ENCODE data around the gene TTC33. TPM values are rescaled to one million over a fixed set of nuclear protein-coding genes. Genes with fewer than 3 reads are reported as not detected.

The TTC33 gene
- total RNA-seq, 1 donor from 2014 or later, result 6.7 TPM

- DNase-seq (ENCODE audit: extremely low read depth, low read depth, low spot score), result no peak
These were observed 269.1 kb downstream of the TTC33 start for GRCh38 chr5:40486437-40487275.

GRCh38 chr5:40485021-40485998 lies 270.5 kb downstream of the TTC33 start:
- no peak for DNase-seq (ENCODE audit: extremely low read depth, low read depth, low spot score)

DNA sequence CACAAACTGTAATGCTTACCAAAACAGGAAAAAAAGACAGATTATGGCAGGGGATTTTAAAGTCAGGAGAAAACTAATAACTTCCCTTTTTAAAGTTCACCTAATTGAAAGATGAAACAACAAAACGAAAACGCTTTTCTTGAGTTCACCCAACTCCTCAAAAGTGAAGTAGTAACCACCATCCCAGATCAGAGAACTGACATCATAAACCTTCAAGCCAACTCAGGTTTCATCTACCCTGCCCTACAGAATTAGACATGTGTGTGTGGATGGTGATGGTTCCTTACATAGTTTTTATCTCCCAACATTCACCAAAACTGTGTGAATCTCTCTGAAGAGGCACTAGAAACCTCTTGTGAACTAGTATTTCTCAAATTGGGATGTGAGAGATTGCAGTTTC lies 271.3 kb downstream of the TTC33 start:
- no peak for DNase-seq (ENCODE audit: extremely low read depth, low read depth, low spot score)

DNA sequence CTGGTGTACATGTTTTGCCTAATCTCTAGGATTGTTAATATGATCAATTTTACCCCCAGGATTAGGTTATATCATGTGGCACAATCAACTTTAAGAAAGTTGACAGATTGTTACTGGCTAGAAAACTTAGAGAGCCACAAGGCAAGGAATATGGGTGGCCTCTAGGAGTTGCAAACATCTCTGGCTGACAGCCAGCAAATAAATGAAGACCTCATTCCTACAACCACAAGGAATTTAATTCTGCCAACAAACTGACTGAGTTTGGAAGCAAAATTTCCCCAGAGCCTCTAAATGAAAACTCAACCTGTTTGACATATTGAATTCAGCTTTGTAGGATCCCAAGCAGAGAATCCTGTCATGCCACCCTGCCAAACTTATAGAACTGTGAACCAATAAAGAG lies 272.4 kb downstream of the TTC33 start:
- DNase-seq (ENCODE audit: extremely low read depth, low read depth, low spot score), result no peak

GRCh38 chr5:40481241-40481640 lies 274.5 kb downstream of the TTC33 start:
- no peak for DNase-seq (ENCODE audit: extremely low read depth, low read depth, low spot score)

- no peak for DNase-seq (ENCODE audit: extremely low read depth, low read depth, low spot score)
These were observed 275.4 kb downstream of the TTC33 start for GRCh38 chr5:40480392-40480791.

DNA sequence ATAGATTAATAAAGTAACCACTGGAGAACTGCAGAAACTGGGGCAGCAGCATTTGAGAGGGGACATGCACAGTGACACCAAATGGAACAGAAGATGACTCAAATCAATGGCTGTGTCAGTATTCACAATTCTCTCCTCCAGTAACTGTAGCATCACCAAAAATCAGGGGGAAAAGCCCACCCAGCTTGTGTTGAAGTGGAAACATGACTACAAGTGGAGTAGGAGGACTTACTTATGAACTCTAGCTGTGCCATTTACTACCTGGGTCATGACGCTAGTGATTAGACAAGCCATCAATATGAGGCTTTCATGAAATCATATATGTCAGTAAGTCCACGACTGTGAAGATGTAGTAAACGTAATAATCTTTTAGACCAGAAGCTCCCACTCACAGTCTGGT lies 275.8 kb downstream of the TTC33 start:
- no peak for DNase-seq (ENCODE audit: extremely low read depth, low read depth, low spot score)

DNA sequence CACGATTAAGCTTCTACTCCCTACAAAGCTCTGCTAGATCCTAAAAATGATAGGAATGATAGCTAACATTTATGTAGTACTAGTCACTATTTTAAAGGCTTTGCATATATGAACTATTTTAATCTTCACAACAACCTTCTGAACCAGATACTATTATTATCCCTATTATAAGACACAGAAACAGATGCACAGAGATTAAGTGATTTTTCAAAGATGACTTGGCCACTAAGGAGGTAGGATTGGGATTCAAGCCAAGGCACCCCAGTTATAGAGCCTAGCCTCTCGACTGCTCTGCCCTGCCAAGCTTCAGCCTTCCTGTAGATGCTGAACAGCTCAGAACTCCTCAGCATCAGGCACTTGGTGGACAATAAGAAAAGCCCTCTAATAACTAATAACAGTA lies 277.0 kb downstream of the TTC33 start:
- no peak for DNase-seq (ENCODE audit: extremely low read depth, low read depth, low spot score)

DNA sequence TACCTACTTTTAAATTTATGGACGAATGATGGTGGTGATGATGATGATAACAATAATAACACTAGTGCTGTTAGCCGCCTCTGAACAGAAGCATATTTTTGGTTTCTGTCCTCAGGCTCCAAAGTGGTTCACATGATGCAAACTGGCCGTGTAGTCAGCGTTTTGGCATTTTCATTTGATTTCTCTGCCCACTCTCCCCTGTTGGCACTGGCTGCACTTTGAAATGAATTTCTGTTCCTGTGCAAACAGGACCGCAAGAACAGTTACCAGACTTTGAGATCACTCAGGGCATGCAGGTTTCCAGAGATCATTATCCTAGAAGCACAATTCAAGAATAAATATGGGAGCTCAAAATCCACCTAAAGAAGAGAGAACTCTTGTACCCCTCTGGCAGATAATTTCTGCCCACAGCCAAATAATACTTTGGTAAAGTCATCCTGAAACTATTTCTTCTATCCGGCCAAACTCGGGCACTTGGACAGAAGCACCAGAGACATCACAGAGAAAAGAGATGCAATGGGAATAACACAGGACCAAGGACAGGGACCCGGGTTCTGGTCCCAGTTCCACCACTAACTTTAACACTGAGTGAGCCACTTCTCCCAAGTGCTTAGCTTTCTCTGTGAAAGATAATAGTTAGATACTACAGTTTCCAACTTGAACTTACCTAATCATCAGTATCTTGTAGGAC lies 277.8 kb downstream of the TTC33 start:
- DNase-seq (ENCODE audit: extremely low read depth, low read depth, low spot score), result no peak

- no peak for DNase-seq (ENCODE audit: extremely low read depth, low read depth, low spot score)
These were observed 280.2 kb downstream of the TTC33 start for GRCh38 chr5:40475561-40475960.

DNA sequence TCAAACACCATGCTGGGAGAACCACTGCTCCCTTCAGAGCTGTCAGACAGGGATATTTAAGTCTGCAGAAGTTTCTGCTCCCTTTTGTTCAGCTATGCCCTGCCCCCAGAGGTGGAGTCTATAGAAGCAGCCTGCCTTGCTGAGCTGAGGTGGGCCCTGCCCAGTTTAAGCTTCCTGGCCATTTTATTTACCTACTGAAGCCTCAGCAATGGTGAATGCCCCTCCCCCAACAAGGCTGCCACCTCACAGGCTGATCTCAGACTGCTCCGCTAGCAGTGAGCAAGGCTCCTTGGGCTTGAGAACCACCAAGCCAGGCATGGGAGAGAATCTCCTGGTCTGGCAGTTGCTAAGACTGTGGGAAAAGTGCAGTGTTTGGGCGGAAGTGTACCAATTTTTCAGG lies 281.5 kb downstream of the TTC33 start:
- DNase-seq (ENCODE audit: extremely low read depth, low read depth, low spot score), result no peak

DNA sequence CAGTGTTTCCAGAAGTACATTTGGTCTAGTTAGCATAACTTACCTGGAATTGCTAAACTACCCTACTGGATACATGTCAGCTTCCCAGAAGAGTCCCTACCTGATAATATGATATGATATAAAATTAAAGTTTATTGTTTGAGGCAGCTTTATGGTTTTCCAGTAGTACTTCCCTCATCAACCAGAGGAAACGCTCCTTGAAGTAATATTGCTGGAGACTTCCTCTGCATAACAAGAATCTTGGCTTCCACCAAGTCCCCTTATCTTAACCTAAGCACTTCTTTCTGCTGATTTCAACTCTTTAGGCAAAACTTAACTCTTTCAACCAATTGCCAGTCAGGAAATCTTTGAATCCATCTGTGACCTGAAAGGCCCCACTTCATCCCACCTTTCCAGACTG lies 290.3 kb downstream of the TTC33 start:
- DNase-seq (ENCODE audit: extremely low read depth, low read depth, low spot score), result no peak

DNA sequence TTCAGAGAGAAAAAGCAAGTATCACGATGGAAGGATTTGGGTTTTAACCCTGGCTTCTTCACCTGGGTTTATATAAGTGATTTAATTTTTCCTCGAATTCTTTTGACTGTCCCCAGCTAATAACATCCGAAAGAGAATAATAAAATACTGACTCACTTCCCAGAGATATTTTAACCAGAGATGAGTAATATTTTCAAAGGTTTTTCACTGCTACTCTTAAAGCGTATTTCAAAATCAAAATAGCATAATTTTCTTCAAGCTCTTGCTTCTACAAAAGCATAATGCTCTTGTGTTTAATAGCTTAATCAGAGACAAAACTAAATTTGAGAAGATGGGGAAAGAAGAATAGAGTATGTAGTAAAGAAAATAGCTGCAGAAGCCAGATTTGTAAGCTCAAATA lies 291.2 kb downstream of the TTC33 start:
- DNase-seq (ENCODE audit: extremely low read depth, low read depth, low spot score), result no peak

Other genes with a start within 250 kb of the TTC33 start
- 31.3 and 55.1 TPM in 2 replicates for gene PTGER4, start 76.0 kb downstream of the TTC33 start, total RNA-seq
- gene PRKAA1, start 42.4 kb upstream of the TTC33 start, total RNA-seq, result 79.3 and 90.7 TPM in 2 replicates
- gene RPL37, start 79.3 kb upstream of the TTC33 start, total RNA-seq, result 115 and 223 TPM in 2 replicates
- gene CARD6, start 85.4 kb upstream of the TTC33 start, total RNA-seq, result 16.6 and 24.4 TPM in 2 replicates
- 0.12 TPM in 1 of 2 replicates, not detected in the other for gene C7, start 153.5 kb upstream of the TTC33 start, total RNA-seq